SU-DHL-6 (cell line): ENCODE results near the gene ABCC4.

Source experiments
- H2AFZ ChIP-seq: fragments of 200-600 bp; sonication (generic); 2 replicates; pipeline ENCODE4 v1.6.1; 2014; ENCODE audit warnings: low read depth, mild to moderate bottlenecking, moderate library complexity, mixed read lengths, antibody characterized with exemption, low read length; ENCODE audit not compliant: severe bottlenecking
- H3F3A ChIP-seq: fragments of 200-600 bp; shearing (Covaris generic); 2 replicates; pipeline ENCODE4 v1.6.0; 2016; ENCODE audit warnings: antibody characterized with exemption, mild to moderate bottlenecking; ENCODE audit not compliant: insufficient read depth
- H3K27ac ChIP-seq: fragments of 200-600 bp; sonication (generic); 2 replicates; pipeline ENCODE4 v1.5.1; 2016; ENCODE audit warnings: low read depth, mild to moderate bottlenecking, low read length, moderate library complexity, mixed read lengths
- H3K27me3 ChIP-seq: fragments of 200-600 bp; sonication (generic), shearing (Covaris generic); 2 replicates; pipeline ENCODE4 v1.6.0; 2014; ENCODE audit warnings: mild to moderate bottlenecking, low read length
- H3K36me3 ChIP-seq: fragments of 200-600 bp; sonication (generic); 2 replicates; pipeline ENCODE4 v1.6.1; 2014; ENCODE audit warnings: mild to moderate bottlenecking, low read length, mixed read lengths
- H3K4me2 ChIP-seq: fragments of 300-600, 200-600 bp; shearing (Covaris generic), sonication (generic); 2 replicates; pipeline ENCODE4 v1.6.0; 2014; ENCODE audit warnings: low read length, low read depth, mild to moderate bottlenecking; ENCODE audit not compliant: poor library complexity, severe bottlenecking
- H3K4me3 ChIP-seq: fragments of 200-600 bp; sonication (generic); 2 replicates; pipeline ENCODE4 v1.5.1; 2014; ENCODE audit warnings: antibody characterized with exemption, low read length, mild to moderate bottlenecking, mixed read lengths; ENCODE audit not compliant: insufficient read depth, poor library complexity, severe bottlenecking
- H3K79me2 ChIP-seq: fragments of 200-600 bp; sonication (generic); 2 replicates; pipeline ENCODE4 v1.6.1; 2014; ENCODE audit warnings: mild to moderate bottlenecking, low read length, moderate library complexity; ENCODE audit not compliant: insufficient read depth
- H3K9ac ChIP-seq: fragments of 200-600 bp; sonication (generic); 2 replicates; pipeline ENCODE4 v1.7.0; 2014; ENCODE audit warnings: mild to moderate bottlenecking, low read length
- H3K9me2 ChIP-seq: fragments of 200-600 bp; sonication (generic); replicated peaks from 2 replicates; pipeline ENCODE4 v1.6.1; 2014; ENCODE audit warnings: low read length; ENCODE audit not compliant: insufficient read depth
- H3K9me3 ChIP-seq: fragments of 200-600 bp; sonication (generic); 2 replicates; pipeline ENCODE4 v1.6.1; 2014; ENCODE audit warnings: low read length, mixed read lengths; ENCODE audit not compliant: insufficient read depth
- H4K20me1 ChIP-seq: fragments of 200-600 bp; sonication (generic); 2 replicates; pipeline ENCODE4 v1.6.1; 2014; ENCODE audit warnings: low read depth, mild to moderate bottlenecking, antibody characterized with exemption, low read length, moderate library complexity, mixed read lengths
- CTCF ChIP-seq: fragments of 200-600 bp; sonication (generic); IDR thresholded peaks from one replicate; pipeline ENCODE4 v1.5.1; 2017; ENCODE audit warnings: antibody characterized with exemption, mild to moderate bottlenecking, low read length, moderate library complexity; ENCODE audit not compliant: insufficient read depth, poor library complexity, severe bottlenecking
- EZH2phosphoT487 ChIP-seq: fragments of 200-600 bp; sonication (generic), shearing (Covaris generic); conservative IDR thresholded peaks from 2 replicates; pipeline ENCODE4 v1.6.1; 2018; ENCODE audit warnings: mild to moderate bottlenecking, antibody characterized with exemption, low read length, moderate library complexity, mixed read lengths

Gene ABCC4

GRCh38 chr13:94987081-94987480 is 314.2 kb downstream of the ABCC4 start:
- Histone ChIP-seq H4K20me1 (no peaks in the 10 kb centered on the region), H3K79me2 (no peaks in the 10 kb centered on the region), H3K36me3 (no peaks in the 10 kb centered on the region), H3K9me2 (no peaks in the 10 kb centered on the region), H3K27ac (no peak overlapping the region), H3K9me3 (no peaks in the 10 kb centered on the region), H2AFZ (no peak overlapping the region), H3K27me3 (no peaks in the 10 kb centered on the region), H3F3A (no peaks in the 10 kb centered on the region), H3K4me2 (no peak overlapping the region), H3K9ac (no peak overlapping the region), H3K4me3 (no peak overlapping the region)
- TF ChIP-seq EZH2phosphoT487 = no peak
- TF ChIP-seq CTCF = no peak

- H4K20me1 ChIP-seq = no peaks in the 10 kb centered on the region
- no peaks in the 10 kb centered on the region for H3K79me2 ChIP-seq
- H2AFZ ChIP-seq = no peak overlapping the region
- H3K4me2 ChIP-seq = no peak overlapping the region
- no peak overlapping the region for H3K27ac ChIP-seq
- no peaks in the 10 kb centered on the region for H3K9me2 ChIP-seq
- H3K36me3 ChIP-seq = no peaks in the 10 kb centered on the region
- TF ChIP-seq CTCF (no peak), EZH2phosphoT487 (no peak)
- H3K9ac ChIP-seq = no peak overlapping the region
- H3K27me3 ChIP-seq = no peaks in the 10 kb centered on the region
- no peaks in the 10 kb centered on the region for H3F3A ChIP-seq
- H3K4me3 ChIP-seq = no peak overlapping the region
- no peaks in the 10 kb centered on the region for H3K9me3 ChIP-seq
Observed at GRCh38 chr13:94984958-94985357, 316.3 kb downstream of the ABCC4 start.

- H3K4me3 ChIP-seq = no peak overlapping the region
- H3K36me3 ChIP-seq = no peaks in the 10 kb centered on the region
- H2AFZ ChIP-seq = no peak overlapping the region
- H3K4me2 ChIP-seq = no peak overlapping the region
- TF ChIP-seq CTCF (no peak), EZH2phosphoT487 (no peak)
- H3K27me3 ChIP-seq = no peaks in the 10 kb centered on the region
- H3K27ac ChIP-seq = no peak overlapping the region
- H3K79me2 ChIP-seq = no peaks in the 10 kb centered on the region
- no peak overlapping the region for H3K9ac ChIP-seq
- no peaks in the 10 kb centered on the region for H3K9me2 ChIP-seq
- H3K9me3 ChIP-seq = no peaks in the 10 kb centered on the region
- H3F3A ChIP-seq = no peaks in the 10 kb centered on the region
- H4K20me1 ChIP-seq = no peaks in the 10 kb centered on the region
Observed at GRCh38 chr13:94978516-94978915, 322.7 kb downstream of the ABCC4 start.
